GM18861 (cell line): ENCODE measurements around the gene ABCC2.
"Not testable (repeated sequence)": the region's sequence is repeated elsewhere in the genome, so short reads cannot be mapped to it uniquely, and the experiment has no call there.

Source experiments
- ATAC-seq: cut with Tn5 transposase; IDR thresholded peaks from one replicate; pipeline ENCODE4 v1.9.1; 2021; ENCODE audit not compliant: unreplicated experiment

Gene ABCC2

GRCh38 chr10:99807786-99808185, 25.3 kb downstream of the ABCC2 start:
- no peak for ATAC-seq

GRCh38 chr10:99808270-99808669, 25.8 kb downstream of the ABCC2 start:
- no peak for ATAC-seq

GRCh38 chr10:99809481-99809880, 27.0 kb downstream of the ABCC2 start:
- no peak for ATAC-seq

GRCh38 chr10:99809931-99810615, 27.6 kb downstream of the ABCC2 start:
- ATAC-seq, result no peak

GRCh38 chr10:99812177-99812576, 29.7 kb downstream of the ABCC2 start:
- no peak for ATAC-seq

- ATAC-seq, result no peak
Measured at GRCh38 chr10:99814143-99814542, 31.7 kb downstream of the ABCC2 start.

GRCh38 chr10:99815621-99816020, 33.2 kb downstream of the ABCC2 start:
- no peak for ATAC-seq

- no peak for ATAC-seq
Measured at GRCh38 chr10:99827936-99828335, 45.5 kb downstream of the ABCC2 start.

GRCh38 chr10:99828464-99828863, 46.0 kb downstream of the ABCC2 start:
- no peak for ATAC-seq

- ATAC-seq, result no peak
Measured at GRCh38 chr10:99832439-99832838, 50.0 kb downstream of the ABCC2 start.

GRCh38 chr10:99834410-99834809, 52.0 kb downstream of the ABCC2 start:
- ATAC-seq, result no peak

GRCh38 chr10:99835947-99836346, 53.5 kb downstream of the ABCC2 start:
- ATAC-seq, result no peak

- ATAC-seq, result no peak
Measured at GRCh38 chr10:99836711-99837110, 54.3 kb downstream of the ABCC2 start.

- ATAC-seq, result not testable (repeated sequence)
Measured at GRCh38 chr10:99840859-99841258, 58.4 kb downstream of the ABCC2 start.

- no peak for ATAC-seq
Measured at GRCh38 chr10:99841746-99842145, 59.3 kb downstream of the ABCC2 start.

GRCh38 chr10:99843310-99843709, 60.9 kb downstream of the ABCC2 start:
- ATAC-seq, result no peak

- ATAC-seq, result no peak
Measured at GRCh38 chr10:99844433-99844955, 62.1 kb downstream of the ABCC2 start.

GRCh38 chr10:99845837-99846382, 63.5 kb downstream of the ABCC2 start:
- ATAC-seq, result peak; percentile 62

- no peak for ATAC-seq
Measured at GRCh38 chr10:99849057-99849456, 66.6 kb downstream of the ABCC2 start.

GRCh38 chr10:99849536-99849935, 67.1 kb downstream of the ABCC2 start:
- ATAC-seq, result no peak

GRCh38 chr10:99850021-99850766, 67.8 kb downstream of the ABCC2 start:
- no peak for ATAC-seq

- no peak for ATAC-seq
Measured at GRCh38 chr10:99850767-99851340, 68.4 kb downstream of the ABCC2 start.
